ENCODE results near the gene MPV17L2.
A peak's percentile ranks its signal among the peaks of the same experiment; 100 is the strongest.
"Not testable (repeated sequence)": the region's sequence is repeated elsewhere in the genome, so short reads cannot be mapped to it uniquely, and the experiment has no call there.

The MPV17L2 gene

GRCh38 chr19:18193388-18194180 is 566 bp downstream of the MPV17L2 start:
- DNase-seq: no peak

DNA sequence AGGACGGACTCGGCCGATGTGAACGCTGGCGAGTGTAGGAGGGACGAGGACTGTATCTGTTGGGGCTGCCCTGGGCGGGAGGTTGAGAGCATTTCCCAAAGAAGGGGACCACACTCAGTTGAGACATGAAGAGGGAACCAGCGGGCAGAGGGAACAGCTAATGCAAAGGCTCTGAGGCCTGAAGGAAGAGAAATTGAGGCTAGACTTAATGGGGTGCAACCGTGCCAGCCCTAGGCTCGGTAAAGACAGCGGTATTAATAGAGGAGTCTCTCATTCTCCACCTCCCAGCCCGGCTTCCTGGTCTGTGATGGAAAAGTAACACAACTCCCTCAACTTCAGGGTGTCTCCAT is 1.1 kb downstream of the MPV17L2 start:
- no peak for DNase-seq

- DNase-seq: no peak
Observed at GRCh38 chr19:18194554-18195238, 1.7 kb downstream of the MPV17L2 start.

DNA sequence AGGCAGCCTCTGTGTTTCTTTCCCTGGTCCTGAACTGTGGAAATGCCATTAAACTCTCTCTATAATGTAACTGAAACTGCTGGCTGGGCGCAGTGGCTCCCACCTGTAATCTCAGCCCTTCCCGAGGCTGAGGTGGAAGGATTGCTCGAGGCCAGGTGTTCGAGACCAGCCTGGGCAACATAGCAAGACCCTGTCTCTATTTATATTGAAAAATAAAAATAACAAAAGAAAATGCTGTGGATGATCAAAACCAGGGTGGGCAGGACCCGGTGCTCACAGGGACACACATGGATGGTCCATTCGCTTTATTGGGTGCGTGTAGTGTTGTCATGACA is 3.5 kb downstream of the MPV17L2 start:
- DNase-seq: no peak

DNA sequence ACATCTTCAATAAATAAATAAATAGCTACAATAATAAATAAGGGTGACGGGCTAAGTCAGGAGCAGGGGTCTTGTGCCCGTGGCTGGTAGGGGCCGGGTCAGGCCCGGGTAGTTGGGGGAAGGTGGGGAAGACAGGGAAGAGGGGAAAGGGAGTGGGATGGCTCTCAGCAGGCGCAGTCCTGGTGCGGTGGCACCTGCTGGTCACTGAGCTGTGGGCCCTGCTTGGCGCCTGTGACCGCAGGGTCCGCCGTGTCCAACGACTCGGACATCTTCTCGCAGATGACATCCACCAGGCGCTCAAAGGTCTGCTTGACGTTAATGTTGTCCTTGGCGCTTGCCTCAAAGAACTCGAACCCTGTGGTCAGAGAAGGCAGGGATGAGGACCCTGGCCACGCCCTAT is 4.3 kb downstream of the MPV17L2 start:
- DNase-seq: no peak

DNA sequence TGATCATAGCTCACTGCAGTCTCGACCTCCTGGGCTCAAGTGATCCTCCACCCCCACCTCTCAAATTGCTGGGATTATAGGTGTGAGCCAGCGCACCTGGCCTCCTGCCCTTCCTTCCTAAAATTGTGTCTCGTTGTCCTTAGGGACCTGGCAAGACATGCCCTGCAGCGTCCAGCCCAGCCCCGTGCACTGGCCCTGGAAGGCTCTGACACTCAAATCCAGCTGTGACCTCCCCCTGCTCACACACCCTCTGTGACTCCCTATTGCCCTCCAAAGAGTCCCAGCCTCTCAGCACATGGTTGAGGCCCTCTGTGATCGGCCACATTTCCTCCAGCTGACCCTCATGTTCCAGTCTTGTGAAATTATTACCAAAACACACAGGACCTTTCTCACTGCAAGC is 4.9 kb downstream of the MPV17L2 start:
- DNase-seq: no peak

GRCh38 chr19:18198374-18198773 is 5.4 kb downstream of the MPV17L2 start:
- no peak for DNase-seq

DNA sequence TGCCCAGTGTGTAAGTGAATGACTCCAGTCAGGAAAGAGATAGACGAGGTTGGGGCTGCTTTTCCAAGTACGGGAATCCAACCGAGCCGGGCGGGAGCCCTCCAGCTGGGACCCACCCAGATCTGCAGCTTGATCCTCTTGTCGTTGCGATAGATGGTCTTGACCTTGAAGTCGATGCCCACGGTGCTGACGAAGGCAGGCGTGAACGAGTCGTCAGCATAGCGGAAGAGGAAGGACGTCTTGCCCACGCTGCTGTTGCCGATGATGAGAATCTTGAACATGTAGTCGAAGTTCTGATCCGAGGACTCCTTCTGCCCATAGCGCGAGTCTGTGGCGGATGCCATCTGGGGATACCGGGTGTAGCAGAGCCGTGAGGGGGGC is 9.4 kb downstream of the MPV17L2 start:
- no peak for DNase-seq

DNA sequence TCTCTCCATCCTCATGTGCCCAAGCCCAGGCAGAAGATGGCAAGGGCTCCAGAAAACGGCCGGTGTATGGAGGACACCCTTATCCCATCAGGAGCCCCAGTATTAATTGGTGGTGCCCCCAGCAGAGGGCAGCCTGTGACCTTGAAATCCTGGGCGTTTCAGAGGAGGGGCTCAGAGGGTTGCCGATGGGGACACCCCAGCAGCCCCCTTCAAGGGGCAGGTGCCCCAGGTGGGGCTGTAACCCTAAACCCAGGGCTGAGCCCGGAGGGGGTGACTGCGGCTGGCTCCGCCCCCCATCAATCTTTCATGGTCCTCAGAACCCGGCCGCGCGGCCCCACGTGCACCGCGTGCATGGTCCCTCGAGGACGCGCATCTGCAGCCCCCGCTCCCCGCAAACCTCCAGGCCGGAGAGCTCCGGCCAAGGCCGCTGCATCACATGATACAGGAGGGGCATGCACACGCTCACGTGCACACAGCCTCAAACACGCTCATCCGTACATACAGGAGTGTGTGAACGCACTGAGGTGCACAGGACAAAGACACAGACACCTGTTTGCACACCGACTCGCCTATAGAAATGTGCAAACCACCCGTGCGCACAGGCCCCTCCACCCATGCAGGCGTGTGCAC is 9.9 kb downstream of the MPV17L2 start:
- peak; percentile 11 for DNase-seq

GRCh38 chr19:18203408-18203862 is 10.4 kb downstream of the MPV17L2 start:
- no peak for DNase-seq

DNA sequence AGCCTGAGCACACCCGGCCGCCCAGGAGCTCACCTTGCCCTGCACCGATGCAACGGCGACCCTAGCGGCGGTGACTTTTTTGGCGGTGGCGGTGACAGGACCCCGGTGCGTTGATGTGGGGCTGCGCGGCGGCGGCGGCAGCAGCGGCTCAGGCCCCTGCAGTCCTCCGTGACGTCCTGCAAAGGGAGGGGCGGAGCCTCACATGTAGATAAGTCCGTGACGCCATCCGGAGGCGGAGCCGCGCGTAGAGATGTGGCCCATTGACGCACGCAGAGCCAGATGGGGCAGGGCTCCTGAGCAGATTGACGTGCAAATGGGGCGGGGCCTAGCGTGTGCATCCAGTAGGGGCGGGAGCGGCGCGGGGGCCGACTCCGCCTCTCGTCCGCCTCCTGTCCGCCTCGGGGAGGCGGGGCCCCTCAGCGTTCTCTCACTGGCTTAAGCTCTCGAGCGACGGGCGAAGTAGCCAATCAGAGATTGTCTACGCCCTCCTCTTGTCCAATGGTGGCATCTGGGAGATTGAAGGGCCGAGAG is 10.9 kb downstream of the MPV17L2 start, which contains the start of gene RAB3A:
RAB3A (minus strand) TSS at position 180 of the 531 bp plus-strand sequence. CDS start 1,302 bp downstream, outside the sequence.
- peak; percentile 99 for DNase-seq

DNA sequence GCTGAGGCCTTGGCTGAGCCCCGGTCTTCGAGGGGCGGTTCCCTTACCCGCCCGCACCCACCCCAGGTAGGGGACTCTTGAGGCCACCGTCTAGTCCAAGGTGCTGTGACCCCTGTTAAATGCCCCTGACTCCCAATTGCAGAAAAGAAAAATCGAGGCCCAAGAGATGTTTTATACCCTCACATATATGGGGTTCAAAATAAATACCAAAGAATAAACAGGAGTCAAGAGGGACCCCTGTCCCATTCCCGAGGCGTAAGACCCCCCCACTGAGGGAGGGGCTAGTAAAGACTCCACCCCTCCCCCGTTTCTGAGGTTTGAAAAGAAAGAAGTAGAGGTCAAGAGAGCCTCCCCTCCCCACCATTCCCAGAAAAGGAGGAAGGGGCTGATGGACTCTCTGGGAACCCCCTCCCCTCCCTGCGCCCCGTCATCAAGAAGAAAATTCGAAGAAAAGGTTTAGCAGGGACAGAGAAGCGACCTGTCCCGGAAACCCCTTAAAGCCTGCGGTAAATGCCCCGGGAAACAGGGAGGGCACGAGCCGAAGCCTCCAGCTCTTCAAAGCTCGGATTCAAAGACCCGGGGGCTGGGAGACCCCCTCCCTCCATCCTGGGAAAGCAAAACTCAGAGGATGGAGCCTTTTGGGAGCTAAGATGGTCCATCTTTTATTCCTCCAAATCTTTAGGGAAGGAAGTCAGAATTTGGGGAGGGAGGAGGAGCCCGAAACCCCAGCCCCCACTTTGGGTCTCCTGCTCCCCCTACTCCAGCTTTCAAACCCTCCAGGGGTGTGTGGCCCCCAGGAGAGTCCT is 11.6 kb downstream of the MPV17L2 start:
- DNase-seq: no peak

DNA sequence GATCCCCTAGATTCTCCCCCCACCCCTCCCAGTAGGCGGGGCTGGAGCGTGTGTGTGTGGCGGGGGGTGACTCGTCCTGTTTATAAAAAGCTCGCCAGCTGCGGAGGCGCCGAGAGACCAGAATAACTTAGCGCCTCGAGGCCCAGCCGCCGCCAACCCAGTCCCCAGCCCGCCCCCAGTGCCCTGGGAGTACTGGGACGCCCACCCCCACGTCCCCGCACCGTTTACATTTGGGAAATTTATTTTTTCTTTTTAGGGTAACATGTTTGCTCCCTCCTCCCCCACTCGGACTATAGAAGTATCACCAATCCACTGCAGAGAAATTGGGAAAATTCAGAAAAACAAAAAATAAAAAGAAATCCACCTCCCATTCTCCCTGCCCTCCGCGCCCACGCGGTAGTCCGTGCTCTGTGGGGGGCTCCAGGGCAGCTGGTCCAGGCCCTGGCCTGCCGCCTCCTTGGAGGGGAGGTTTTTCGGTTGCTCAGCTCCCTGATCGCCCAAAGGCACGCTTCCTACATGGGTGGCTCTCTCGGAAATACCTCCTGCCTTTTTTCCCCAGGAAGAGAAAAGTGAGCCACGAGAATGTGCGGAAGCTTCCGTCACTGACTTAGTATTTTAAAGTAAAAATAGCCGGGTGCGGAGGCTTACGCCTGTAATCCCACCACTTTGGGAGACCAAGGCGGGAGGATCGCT is 12.3 kb downstream of the MPV17L2 start:
- peak; percentile 48 for DNase-seq

DNA sequence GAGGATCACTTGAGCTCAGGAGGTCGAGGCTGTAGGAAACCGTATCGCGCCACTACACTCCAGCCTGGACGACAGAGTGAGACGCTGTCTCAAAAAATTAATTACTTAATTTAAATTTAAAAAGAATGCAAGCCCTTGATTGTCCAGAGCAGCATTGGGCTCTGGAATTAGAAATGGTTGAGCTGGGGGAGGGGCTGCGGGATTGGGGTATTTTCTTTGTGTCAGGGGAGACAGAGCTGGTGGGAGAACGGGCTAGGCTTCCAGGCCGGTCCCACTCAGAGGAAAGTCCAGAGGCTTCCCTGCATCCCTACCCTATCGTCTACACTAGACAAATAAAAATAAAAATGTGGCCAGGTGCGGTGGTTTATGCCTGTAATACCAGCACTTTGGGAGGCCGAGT is 13.0 kb downstream of the MPV17L2 start:
- no peak for DNase-seq

GRCh38 chr19:18208098-18208951 is 15.3 kb downstream of the MPV17L2 start:
- peak; percentile 6 for DNase-seq

GRCh38 chr19:18209912-18210311 is 16.9 kb downstream of the MPV17L2 start:
- not testable (repeated sequence) for DNase-seq

- DNase-seq: no peak
Observed at GRCh38 chr19:18211683-18212082, 18.7 kb downstream of the MPV17L2 start.

GRCh38 chr19:18214779-18215433 is 21.9 kb downstream of the MPV17L2 start:
- DNase-seq: no peak

DNA sequence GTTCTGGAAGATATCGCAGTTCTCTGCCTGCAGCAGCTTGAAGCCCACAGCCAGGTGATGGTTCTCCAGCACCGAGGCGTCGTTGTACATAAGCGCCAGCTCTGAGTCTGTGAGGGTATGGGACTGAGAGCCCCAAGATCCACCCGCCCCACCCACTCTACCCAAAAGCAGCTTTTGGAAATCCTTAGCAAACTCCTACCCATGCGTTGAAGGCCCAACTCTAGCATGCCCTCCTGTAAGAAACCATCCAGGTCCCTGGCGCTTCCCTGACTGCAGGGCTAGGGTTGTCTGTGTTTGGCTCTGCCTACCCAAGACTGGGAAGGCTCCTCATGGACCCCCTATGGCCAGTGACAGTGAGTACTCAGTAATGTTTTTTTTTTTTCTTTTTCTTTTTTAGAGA is 23.8 kb downstream of the MPV17L2 start:
- DNase-seq: no peak

DNA sequence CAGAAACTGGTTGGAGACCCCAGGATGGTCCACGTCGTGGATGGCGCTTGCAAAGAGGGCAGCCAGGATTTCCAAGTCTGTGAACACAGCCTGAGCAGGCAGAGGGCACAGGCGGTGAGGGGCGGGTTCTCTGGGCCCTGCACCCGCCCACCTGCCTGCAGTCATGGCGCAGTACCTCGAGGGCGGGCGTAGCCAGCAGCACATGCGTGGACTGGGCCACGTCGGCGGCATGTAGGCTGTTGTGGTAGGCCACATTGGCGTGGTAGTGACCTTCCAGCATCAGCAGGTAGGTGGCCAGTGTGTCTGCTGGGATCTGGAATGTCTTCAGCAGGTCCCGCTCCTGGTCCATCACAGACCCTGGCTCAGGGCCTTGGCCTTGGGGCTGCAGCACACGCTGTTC is 25.1 kb downstream of the MPV17L2 start:
- DNase-seq: no peak

GRCh38 chr19:18218600-18218999 is 25.6 kb downstream of the MPV17L2 start:
- DNase-seq: no peak

Data from DMS79 treated with DMSO at 0.1 percent for 48 hours (cell line).